ACC112 (cell line): ENCODE measurements around the gene UBE2U.

Experiments
- H2AFZ ChIP-seq: fragments of 200-600 bp; sonication (generic); one replicate; pipeline ENCODE4 v1.6.0; 2017; ENCODE audit warnings: antibody characterized with exemption, low read length; ENCODE audit not compliant: unreplicated experiment
- H3K27ac ChIP-seq: fragments of 200-600 bp; sonication (generic); 2 replicates; pipeline ENCODE4 v1.5.1; 2014; ENCODE audit warnings: low read depth, mild to moderate bottlenecking, antibody characterized with exemption, low read length, moderate library complexity
- H3K27me3 ChIP-seq: fragments of 200-600 bp; sonication (generic); 2 replicates; pipeline ENCODE4 v1.6.1; 2014; ENCODE audit warnings: mild to moderate bottlenecking, antibody characterized with exemption, low read length, moderate library complexity, mixed read lengths; ENCODE audit not compliant: insufficient read depth
- H3K36me3 ChIP-seq: fragments of 200-600 bp; sonication (generic); 2 replicates; pipeline ENCODE4 v1.6.1; 2016; ENCODE audit warnings: mild to moderate bottlenecking, antibody characterized with exemption, low read length, moderate library complexity, mixed read lengths; ENCODE audit not compliant: insufficient read depth
- H3K4me1 ChIP-seq: fragments of 200-600 bp; sonication (generic); one replicate; pipeline ENCODE4 v1.6.1; 2016; ENCODE audit warnings: low read length, mixed read lengths; ENCODE audit not compliant: insufficient read depth, unreplicated experiment, control insufficient read depth
- H3K4me3 ChIP-seq: fragments of 200-600 bp; sonication (generic); 2 replicates; pipeline ENCODE4 v1.5.1; 2014; ENCODE audit warnings: mild to moderate bottlenecking, low read depth, low read length
- H3K79me2 ChIP-seq: fragments of 200-600 bp; sonication (generic); one replicate; pipeline ENCODE4 v1.6.0; 2016; ENCODE audit warnings: low read length; ENCODE audit not compliant: control insufficient read depth, unreplicated experiment, insufficient read depth

Gene UBE2U

GRCh38 chr1:64187646-64188045 lies 15.8 kb upstream of the UBE2U start:
- Histone ChIP-seq H3K27ac (no peak overlapping the region), H3K36me3 (no peaks in the 10 kb centered on the region), H3K4me1 (no peaks in the 10 kb centered on the region), H3K79me2 (no peaks in the 10 kb centered on the region), H2AFZ (no peak overlapping the region), H3K27me3 (no peaks in the 10 kb centered on the region), H3K4me3 (no peak overlapping the region)

GRCh38 chr1:64192290-64192689 lies 11.1 kb upstream of the UBE2U start:
- H3K27ac ChIP-seq: no peak overlapping the region
- H3K79me2 ChIP-seq: no peaks in the 10 kb centered on the region
- H3K4me3 ChIP-seq: no peak overlapping the region
- H2AFZ ChIP-seq: no peak overlapping the region
- no peaks in the 10 kb centered on the region for H3K27me3 ChIP-seq
- H3K4me1 ChIP-seq: peaks cover 4% of the 10 kb centered on the region
- no peaks in the 10 kb centered on the region for H3K36me3 ChIP-seq

- Histone ChIP-seq H3K27ac (no peak overlapping the region), H3K36me3 (no peaks in the 10 kb centered on the region), H3K27me3 (no peaks in the 10 kb centered on the region), H3K4me1 (peaks cover 4% of the 10 kb centered on the region), H3K4me3 (no peak overlapping the region), H2AFZ (peak overlapping the region; percentile 58), H3K79me2 (no peaks in the 10 kb centered on the region)
These were observed 9.0 kb upstream of the UBE2U start for GRCh38 chr1:64194168-64195080.

GRCh38 chr1:64195081-64195395 lies 8.4 kb upstream of the UBE2U start:
- Histone ChIP-seq H3K4me1 (peaks cover 4% of the 10 kb centered on the region), H3K4me3 (no peak overlapping the region), H3K27ac (no peak overlapping the region), H3K27me3 (no peaks in the 10 kb centered on the region), H3K36me3 (no peaks in the 10 kb centered on the region), H3K79me2 (no peaks in the 10 kb centered on the region), H2AFZ (peak overlapping the region; percentile 58)

GRCh38 chr1:64196074-64196870 lies 7.2 kb upstream of the UBE2U start:
- Histone ChIP-seq H3K27ac (no peak overlapping the region), H3K27me3 (no peaks in the 10 kb centered on the region), H3K4me3 (no peak overlapping the region), H3K36me3 (no peaks in the 10 kb centered on the region), H3K79me2 (no peaks in the 10 kb centered on the region), H2AFZ (no peak overlapping the region), H3K4me1 (peaks cover 4% of the 10 kb centered on the region)

GRCh38 chr1:64197076-64197475 lies 6.3 kb upstream of the UBE2U start:
- Histone ChIP-seq H3K4me1 (peaks cover 4% of the 10 kb centered on the region), H3K36me3 (no peaks in the 10 kb centered on the region), H3K4me3 (no peak overlapping the region), H3K27ac (no peak overlapping the region), H3K27me3 (no peaks in the 10 kb centered on the region), H3K79me2 (no peaks in the 10 kb centered on the region), H2AFZ (no peak overlapping the region)

GRCh38 chr1:64199154-64199553 lies 4.3 kb upstream of the UBE2U start:
- Histone ChIP-seq H3K27me3 (no peaks in the 10 kb centered on the region), H2AFZ (no peak overlapping the region), H3K4me3 (no peak overlapping the region), H3K4me1 (peaks cover 4% of the 10 kb centered on the region), H3K79me2 (no peaks in the 10 kb centered on the region), H3K36me3 (no peaks in the 10 kb centered on the region), H3K27ac (no peak overlapping the region)

GRCh38 chr1:64200064-64200463 lies 3.4 kb upstream of the UBE2U start:
- Histone ChIP-seq H3K79me2 (no peaks in the 10 kb centered on the region), H3K36me3 (no peaks in the 10 kb centered on the region), H2AFZ (no peak overlapping the region), H3K4me1 (peaks cover under 1% of the 10 kb centered on the region), H3K27ac (no peak overlapping the region), H3K4me3 (no peak overlapping the region), H3K27me3 (no peaks in the 10 kb centered on the region)

- Histone ChIP-seq H2AFZ (peak overlapping the region; percentile 27), H3K4me1 (peaks cover 22% of the 10 kb centered on the region), H3K36me3 (no peaks in the 10 kb centered on the region)
These were observed 5.8 kb downstream of the UBE2U start for GRCh38 chr1:64209221-64209620.

GRCh38 chr1:64212031-64212430 lies 8.6 kb downstream of the UBE2U start:
- Histone ChIP-seq H3K27ac (peak overlapping the region; percentile 59), H3K4me1 (peaks cover 22% of the 10 kb centered on the region), H3K36me3 (no peaks in the 10 kb centered on the region)

More at GRCh38 chr1:64209221-64209620, 5.8 kb downstream of the UBE2U start:
- H3K27ac ChIP-seq: no peak overlapping the region
- no peaks in the 10 kb centered on the region for H3K79me2 ChIP-seq
- H3K27me3 ChIP-seq: no peaks in the 10 kb centered on the region
- H3K4me3 ChIP-seq: no peak overlapping the region

GRCh38 chr1:64215576-64215975 lies 12.2 kb downstream of the UBE2U start:
- H3K27ac ChIP-seq: no peak overlapping the region
- H3K4me3 ChIP-seq: no peak overlapping the region
- H2AFZ ChIP-seq: no peak overlapping the region
- no peaks in the 10 kb centered on the region for H3K27me3 ChIP-seq
- H3K4me1 ChIP-seq: peaks cover 22% of the 10 kb centered on the region
- no peaks in the 10 kb centered on the region for H3K79me2 ChIP-seq
- H3K36me3 ChIP-seq: no peaks in the 10 kb centered on the region

More at GRCh38 chr1:64212031-64212430, 8.6 kb downstream of the UBE2U start:
- no peaks in the 10 kb centered on the region for H3K27me3 ChIP-seq
- H3K79me2 ChIP-seq: no peaks in the 10 kb centered on the region
- H3K4me3 ChIP-seq: no peak overlapping the region
- H2AFZ ChIP-seq: no peak overlapping the region
